ENCODE data around the gene CHST8.

GRCh38 chr19:33815380-33816340 is 193.9 kb downstream of the CHST8 start:
- TF ChIP-seq EZH2phosphoT487 (IDR thresholded peaks at IDR 0.05; ENCODE audit: borderline replicate concordance, low read depth): no peak
- no peak for TF ChIP-seq POLR2AphosphoS5 (IDR thresholded peaks at IDR 0.05; ENCODE audit: low read depth, low read length)
- no peak for TF ChIP-seq CTCF (IDR thresholded peaks at IDR 0.05)
- TF ChIP-seq TEAD4 (IDR thresholded peaks at IDR 0.05; ENCODE audit: borderline replicate concordance, insufficient read depth): no peak
- no peak for TF ChIP-seq SIN3A (IDR thresholded peaks at IDR 0.05; ENCODE audit: borderline replicate concordance, low read depth, low read length)
- TF ChIP-seq USF1 (IDR thresholded peaks at IDR 0.05; ENCODE audit: borderline replicate concordance, low read depth): no peak
- no peak for TF ChIP-seq FOXM1 (IDR thresholded peaks at IDR 0.05; ENCODE audit: low read depth)
- TF ChIP-seq TAF1 (IDR thresholded peaks at IDR 0.05; ENCODE audit: borderline replicate concordance, low read depth, low read length): no peak
- no peak for TF ChIP-seq RFX5 (IDR thresholded peaks at IDR 0.05; ENCODE audit: low read length)
- TF ChIP-seq PBX3 (IDR thresholded peaks at IDR 0.05): no peak
- TF ChIP-seq CHD2 (IDR thresholded peaks at IDR 0.05; ENCODE audit: low read length, partially characterized antibody): no peak
- TF ChIP-seq MAX (IDR thresholded peaks at IDR 0.05; ENCODE audit: low read depth): no peak

Data from SK-N-SH (cell line).